ENCODE results near the gene CEP112. TPM values are rescaled to one million over a fixed set of nuclear protein-coding genes. Genes with fewer than 3 reads are reported as not detected.

The CEP112 gene
- total and polyA plus RNA-seq, 8 donors: 8.4 to 11.4 (median 9.8) TPM

DNA sequence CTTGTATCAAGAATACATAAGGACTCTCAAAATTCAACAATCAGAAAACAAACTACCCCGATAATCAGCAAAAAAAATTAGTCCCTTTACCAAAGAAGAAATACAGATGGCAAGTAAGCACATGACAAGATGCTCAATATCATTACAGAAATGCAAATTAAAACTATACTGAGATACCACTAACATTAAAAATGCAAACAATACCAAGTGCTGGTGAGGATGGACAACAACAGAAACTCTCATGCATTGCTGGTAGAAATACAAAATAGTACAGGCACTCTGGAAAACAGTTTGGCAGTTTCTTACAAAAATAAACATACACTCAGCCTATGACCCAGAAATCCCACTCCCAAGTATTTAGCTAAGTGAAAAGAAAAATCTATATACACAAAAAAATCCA is 7.5 kb downstream of the CEP112 start:
- DNase-seq (no peak), FAIRE-seq (no peak), ATAC-seq (no peak)
- no peak overlapping the region for H3K27ac ChIP-seq
- H3K4me1 ChIP-seq: no peaks in the 10 kb centered on the region
- no peaks in the 10 kb centered on the region for H3K36me3 ChIP-seq
- no peaks in the 10 kb centered on the region for H3K27me3 ChIP-seq
- WGBS, 2 donors: 97 to 99% methylated on average over 1 of the region's 1 CpG
- intact Hi-C loops (cut with DNase I): no loop called here
- TF ChIP-seq, protein P1, sequence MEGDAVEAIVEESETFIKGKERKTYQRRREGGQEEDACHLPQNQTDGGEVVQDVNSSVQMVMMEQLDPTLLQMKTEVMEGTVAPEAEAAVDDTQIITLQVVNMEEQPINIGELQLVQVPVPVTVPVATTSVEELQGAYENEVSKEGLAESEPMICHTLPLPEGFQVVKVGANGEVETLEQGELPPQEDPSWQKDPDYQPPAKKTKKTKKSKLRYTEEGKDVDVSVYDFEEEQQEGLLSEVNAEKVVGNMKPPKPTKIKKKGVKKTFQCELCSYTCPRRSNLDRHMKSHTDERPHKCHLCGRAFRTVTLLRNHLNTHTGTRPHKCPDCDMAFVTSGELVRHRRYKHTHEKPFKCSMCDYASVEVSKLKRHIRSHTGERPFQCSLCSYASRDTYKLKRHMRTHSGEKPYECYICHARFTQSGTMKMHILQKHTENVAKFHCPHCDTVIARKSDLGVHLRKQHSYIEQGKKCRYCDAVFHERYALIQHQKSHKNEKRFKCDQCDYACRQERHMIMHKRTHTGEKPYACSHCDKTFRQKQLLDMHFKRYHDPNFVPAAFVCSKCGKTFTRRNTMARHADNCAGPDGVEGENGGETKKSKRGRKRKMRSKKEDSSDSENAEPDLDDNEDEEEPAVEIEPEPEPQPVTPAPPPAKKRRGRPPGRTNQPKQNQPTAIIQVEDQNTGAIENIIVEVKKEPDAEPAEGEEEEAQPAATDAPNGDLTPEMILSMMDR (IDR thresholded peaks at IDR 0.05): no peak
- no peak overlapping the region for H3K4me3 ChIP-seq
- no peaks in the 10 kb centered on the region for H3K9me3 ChIP-seq

DNA sequence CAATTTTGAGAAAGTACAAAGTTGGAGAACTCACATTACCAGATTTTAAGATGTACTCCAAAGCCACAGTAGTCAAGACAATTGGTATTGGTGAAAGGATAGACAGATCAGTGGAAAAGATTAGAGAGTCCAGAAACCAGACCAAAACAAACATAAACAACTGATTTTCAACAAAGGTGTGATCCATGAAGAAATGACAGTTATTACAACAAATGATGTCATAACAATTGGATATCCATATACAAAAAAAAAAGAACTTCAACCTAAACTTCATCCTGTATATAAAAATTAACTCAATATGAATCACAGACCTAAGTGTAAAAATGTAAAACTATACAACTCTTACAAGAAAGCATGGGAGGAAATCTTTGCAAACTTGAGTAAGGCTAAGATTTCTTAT is 8.4 kb downstream of the CEP112 start:
- no peak for FAIRE-seq
- intact Hi-C loops (cut with DNase I): no loop called here
- Histone ChIP-seq H3K36me3 (no peaks in the 10 kb centered on the region), H3K4me1 (no peaks in the 10 kb centered on the region), H3K27ac (no peak overlapping the region), H3K4me3 (no peak overlapping the region), H3K9me3 (no peaks in the 10 kb centered on the region), H3K27me3 (no peaks in the 10 kb centered on the region)
- TF ChIP-seq, protein P1 (IDR thresholded peaks at IDR 0.05): no peak
- no peak for DNase-seq
- ATAC-seq: no peak

DNA sequence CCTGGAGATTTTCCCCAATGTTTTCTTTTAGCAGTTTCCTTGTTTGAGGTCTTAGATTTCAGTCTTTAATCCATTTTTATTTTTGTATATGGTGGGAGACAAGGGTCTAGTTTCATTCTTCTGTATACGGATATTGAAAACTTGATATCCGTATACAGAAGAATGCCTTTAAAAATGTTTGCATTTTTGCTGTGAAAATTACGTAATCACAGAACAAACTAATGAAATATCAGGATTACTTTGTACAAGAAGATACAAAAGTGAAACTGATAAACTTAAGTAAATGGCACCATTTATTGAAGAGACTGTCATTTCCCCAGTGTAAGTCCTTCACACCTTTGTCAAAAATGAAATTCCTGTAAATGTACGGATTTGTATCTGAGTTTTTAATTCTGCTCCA is 13.3 kb downstream of the CEP112 start:
- Histone ChIP-seq H3K36me3 (no peaks in the 10 kb centered on the region), H3K27me3 (no peaks in the 10 kb centered on the region), H3K4me3 (no peak overlapping the region), H3K9me3 (no peaks in the 10 kb centered on the region), H3K4me1 (no peaks in the 10 kb centered on the region), H3K27ac (no peak overlapping the region)
- intact Hi-C loops (cut with DNase I): no loop called here
- ATAC-seq: no peak
- WGBS, 2 donors: 97% methylated on average over 4 of the region's 4 CpGs
- TF ChIP-seq, protein P1 (IDR thresholded peaks at IDR 0.05): no peak
- no peak for FAIRE-seq
- DNase-seq: no peak

DNA sequence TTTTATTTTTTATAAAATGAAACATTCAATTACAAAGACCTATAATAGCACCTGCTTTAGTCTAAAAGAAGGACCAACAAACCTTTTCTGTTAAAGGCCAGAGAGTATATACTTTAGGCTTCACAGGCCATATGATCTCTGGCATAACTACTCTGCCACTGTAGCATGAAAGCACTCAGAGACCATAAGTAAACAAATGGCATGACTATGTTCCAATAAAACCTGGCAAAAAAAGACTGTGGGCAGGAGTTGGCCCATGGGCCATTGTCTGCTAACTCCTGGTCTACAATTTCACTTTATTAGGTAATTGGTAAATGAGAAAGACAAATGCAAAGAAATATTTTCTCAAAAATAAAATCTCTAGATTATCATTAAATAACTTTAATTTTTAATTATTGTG is 14.9 kb downstream of the CEP112 start:
- H3K36me3 ChIP-seq: no peaks in the 10 kb centered on the region
- ATAC-seq (peak in 2 of 4 donors; percentile 58 to 63), DNase-seq (no peak), FAIRE-seq (no peak)
- no peak overlapping the region for H3K4me3 ChIP-seq
- no peaks in the 10 kb centered on the region for H3K27me3 ChIP-seq
- intact Hi-C loops (cut with DNase I): no loop called here
- no peak overlapping the region for H3K27ac ChIP-seq
- H3K4me1 ChIP-seq: no peaks in the 10 kb centered on the region
- TF ChIP-seq, protein P1 (IDR thresholded peaks at IDR 0.05): no peak
- no peaks in the 10 kb centered on the region for H3K9me3 ChIP-seq

DNA sequence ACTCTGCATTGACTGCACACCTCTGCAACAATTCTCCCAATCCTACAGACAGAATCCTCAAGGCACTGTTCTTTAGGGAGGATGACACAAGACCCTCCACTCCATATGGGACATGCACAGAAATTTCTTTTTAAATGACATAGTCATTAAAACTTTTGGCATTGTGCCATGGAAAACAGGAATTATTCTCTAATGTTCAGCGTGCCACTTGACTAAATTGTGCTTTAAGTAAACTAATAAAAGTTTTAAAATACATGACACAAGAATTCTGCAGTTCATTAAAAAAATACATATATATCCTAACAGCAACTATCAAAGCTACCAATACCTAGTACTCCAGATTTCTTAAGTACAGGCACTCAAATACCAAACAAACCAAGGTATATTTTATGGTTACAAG is 16.0 kb downstream of the CEP112 start:
- intact Hi-C loops (cut with DNase I): no loop called here
- DNase-seq: no peak
- no peak for ATAC-seq
- Histone ChIP-seq H3K4me3 (no peak overlapping the region), H3K27ac (no peak overlapping the region), H3K36me3 (no peaks in the 10 kb centered on the region), H3K9me3 (no peaks in the 10 kb centered on the region), H3K27me3 (no peaks in the 10 kb centered on the region), H3K4me1 (no peaks in the 10 kb centered on the region)
- TF ChIP-seq, protein P1 (IDR thresholded peaks at IDR 0.05): no peak
- 23 to 42% methylated on average over 1 of the region's 1 CpG for WGBS, 2 donors
- FAIRE-seq: no peak
